Endothelial cell of umbilical vein (primary cell): ENCODE results near the gene KRT81. TPM values are rescaled to one million over a fixed set of nuclear protein-coding genes. Genes with fewer than 3 reads are reported as not detected.
A peak's percentile ranks its signal among the peaks of the same experiment; 100 is the strongest.

Source experiments
- BruUV-seq: library from RNA; stranded (reverse); fragments of 400-500 nt; replicated peaks from 2 replicates; lab custom pipeline; 2021; lab: Mats Ljungman, UMichigan
- CTCF ChIA-PET: fragments of 300-600, 350-600 bp; sonication (Branson Sonifier 250); formaldehyde crosslinking; loops from one replicate; lab custom pipeline; 2021; ENCODE audit warnings: antibody characterized with exemption, inconsistent platforms; lab: Charles Lee
- POLR2A ChIA-PET: fragments of 300-600, 350-600 bp; sonication (Branson Sonifier 250); formaldehyde crosslinking; loops from one replicate; lab custom pipeline; 2021; ENCODE audit warnings: antibody characterized with exemption, inconsistent platforms; lab: Charles Lee
- DNase-seq: peaks from one replicate; pipeline ENCODE4 v3.0.0-alpha.2; 2011; ENCODE audit warnings: low read depth, low spot score
- FAIRE-seq: peaks from 2 replicates; lab custom pipeline; 2011; peaks lifted over from hg19 to GRCh38; lab: Jason Lieb, UNC
- H2AFZ ChIP-seq: 2 replicates; pipeline ENCODE4 v1.6.0; 2012; ENCODE audit warnings: low read depth, low read length, control low read depth, inconsistent platforms
- H3K27ac ChIP-seq: 2 replicates; pipeline ENCODE4 v1.5.1; 2011; ENCODE audit warnings: low read depth, mild to moderate bottlenecking, control low read depth, low read length, moderate library complexity; ENCODE audit not compliant: insufficient read depth
- H3K27me3 ChIP-seq, 2 experiments: 2 replicates each; pipeline versions ENCODE4 v1.6.0 to v1.6.1; 2011; ENCODE audit warnings: low read length in 2 of 2, mixed read lengths in 1 of 2; ENCODE audit not compliant: control insufficient read depth in 2 of 2, insufficient read depth in 2 of 2
- H3K36me3 ChIP-seq, 2 experiments: 2 replicates in 1 of 2; 3 replicates in 1 of 2; pipeline ENCODE4 v1.5.1; 2011; ENCODE audit warnings: low read length in 2 of 2, mild to moderate bottlenecking in 1 of 2, moderate library complexity in 1 of 2; ENCODE audit not compliant: control insufficient read depth in 2 of 2, insufficient read depth in 2 of 2; ENCODE audit errors: extremely low read depth in 1 of 2
- H3K4me1 ChIP-seq: 3 replicates; pipeline ENCODE4 v1.5.1; 2011; ENCODE audit warnings: mild to moderate bottlenecking, low read length; ENCODE audit not compliant: control insufficient read depth, insufficient read depth; ENCODE audit errors: extremely low read depth
- H3K4me2 ChIP-seq: 2 replicates; pipeline ENCODE4 v1.6.1; 2011; ENCODE audit warnings: low read length, control low read depth, mixed read lengths; ENCODE audit not compliant: insufficient read depth
- H3K4me3 ChIP-seq, 3 experiments: fragments of 200-600 bp in 1 of 3; sonication (generic), shearing (Covaris generic) in 1 of 3; replicated peaks in 1 of 3; 2 replicates each; pipeline ENCODE4 v1.5.1; 2011 to 2016; ENCODE audit warnings: control low read depth in 3 of 3, low read length in 3 of 3, mild to moderate bottlenecking in 2 of 3, inconsistent platforms in 1 of 3, low read depth in 1 of 3, moderate library complexity in 1 of 3; ENCODE audit not compliant: insufficient read depth in 1 of 3
- H3K79me2 ChIP-seq: 2 replicates; pipeline ENCODE4 v1.6.0; 2012; ENCODE audit warnings: low read length, inconsistent platforms; ENCODE audit not compliant: control insufficient read depth, insufficient read depth
- H3K9ac ChIP-seq: replicated peaks from 2 replicates; pipeline ENCODE3; 2011; ENCODE audit warnings: low read length, control low read depth; ENCODE audit not compliant: insufficient read depth; ENCODE audit errors: extremely low read depth
- H3K9me1 ChIP-seq: replicated peaks from 3 replicates; pipeline ENCODE4 v1.6.0; 2011; ENCODE audit warnings: mild to moderate bottlenecking, low read length; ENCODE audit not compliant: control insufficient read depth, insufficient read depth; ENCODE audit errors: extremely low read depth
- H3K9me3 ChIP-seq: replicated peaks from 2 replicates; pipeline ENCODE4 v1.5.1; 2012; ENCODE audit warnings: low read length, inconsistent platforms; ENCODE audit not compliant: control insufficient read depth, insufficient read depth
- H4K20me1 ChIP-seq: replicated peaks from 2 replicates; pipeline ENCODE3; 2011; ENCODE audit warnings: mild to moderate bottlenecking, low read length; ENCODE audit not compliant: control insufficient read depth, insufficient read depth; ENCODE audit errors: extremely low read depth
- CTCF ChIP-seq, 2 donors: IDR thresholded peaks; 1 replicate in 1 of 2; 2 replicates in 1 of 2; pipeline ENCODE4 v1.5.1; 2011; ENCODE audit warnings: low read length in 2 of 2, mild to moderate bottlenecking in 2 of 2, moderate library complexity in 2 of 2, control low read depth in 1 of 2, inconsistent platforms in 1 of 2, low read depth in 1 of 2; ENCODE audit not compliant: insufficient read depth in 1 of 2; ENCODE audit errors: extremely low read depth in 1 of 2
- EZH2 ChIP-seq: IDR thresholded peaks from 2 replicates; pipeline ENCODE4 v1.6.1; 2012; ENCODE audit warnings: borderline replicate concordance, low read depth, mild to moderate bottlenecking, moderate library complexity, low read length, inconsistent platforms; ENCODE audit not compliant: severe bottlenecking
- FOS ChIP-seq: IDR thresholded peaks from 2 replicates; pipeline ENCODE4 v1.6.1; 2011; ENCODE audit warnings: mild to moderate bottlenecking, low read length, moderate library complexity, borderline replicate concordance; ENCODE audit not compliant: insufficient read depth
- GATA2 ChIP-seq: IDR thresholded peaks from 2 replicates; pipeline ENCODE4 v1.7.0; 2011; ENCODE audit warnings: low read depth, mild to moderate bottlenecking, moderate library complexity, mixed read lengths, low read length; ENCODE audit not compliant: insufficient read length, insufficient read depth
- JUN ChIP-seq: IDR thresholded peaks from 2 replicates; pipeline ENCODE4 v1.6.1; 2011; ENCODE audit warnings: borderline replicate concordance, low read depth; ENCODE audit not compliant: insufficient read length, insufficient read depth
- MAX ChIP-seq: IDR thresholded peaks from 2 replicates; pipeline ENCODE4 v1.6.1; 2011; ENCODE audit not compliant: insufficient read depth, insufficient read length
- MYC ChIP-seq: IDR thresholded peaks from one replicate; pipeline ENCODE4 v1.6.1; 2011; ENCODE audit warnings: mild to moderate bottlenecking, low read depth, low read length
- POLR2A ChIP-seq: IDR thresholded peaks from 2 replicates; pipeline ENCODE4 v1.6.1; 2012; ENCODE audit warnings: low read depth, mild to moderate bottlenecking, control low read depth, low read length
- POLR2AphosphoS5 ChIP-seq: IDR thresholded peaks from 2 replicates; pipeline ENCODE4 v1.6.1; 2012; ENCODE audit warnings: low read depth, mild to moderate bottlenecking, control low read depth, low read length, moderate library complexity; ENCODE audit not compliant: insufficient read depth
- dilution Hi-C: fragments of 300-500 bp; cut with MboI; formaldehyde crosslinking; loops from one replicate; pipeline ENCODE4 v1.15.0; 2019; ENCODE audit warnings: low sequenced_read_pairs; ENCODE audit not compliant: extremely low pct_ligation_motif_present
- intact Hi-C: fragments of 100-400 bp; cut with micrococcal nuclease; formaldehyde crosslinking; loops from one replicate; pipeline ENCODE4 v1.10.0; 2022
- polyA plus RNA-seq, 4 experiments: library from polyadenylated mRNA; depleted of rRNA in 3 of 4; stranded (reverse) in 3 of 4; unstranded in 1 of 4; fragments of >200 nt; gene quantifications; 2 replicates each; pipeline versions ENCODE4 v1.2.1 to v1.2.3, GENCODE V29; 2011 to 2012; ENCODE audit warnings: missing spikeins in 1 of 4
- total RNA-seq: library from RNA; stranded (reverse); gene quantifications from 2 replicates; pipeline ENCODE4 v1.2.3, GENCODE V29; 2021

The KRT81 gene
- total and polyA plus RNA-seq, 2 donors (not counting 3 experiments of a cell fraction or from before 2014, with no cell fraction given) = not detected

GRCh38 chr12:52246720-52247621 lies 44.4 kb downstream of the KRT81 start:
- peaks cover 23% of the 10 kb centered on the region for H3K4me1 ChIP-seq
- no peak overlapping the region for H3K4me2 ChIP-seq

GRCh38 chr12:52245962-52246569 lies 45.3 kb downstream of the KRT81 start:
- H4K20me1 ChIP-seq = no peaks in the 10 kb centered on the region
- DNase-seq (no peak), FAIRE-seq (no peak)
- peaks cover 0 to 5% of the 10 kb centered on the region in 2 experiments for H3K27me3 ChIP-seq
- intact Hi-C loops (no loop called here), dilution Hi-C loops (no loop called here)
- H3K9ac ChIP-seq = no peak overlapping the region
- BruUV-seq = no TSS peak
- H3K4me2 ChIP-seq = no peak overlapping the region
- POLR2A ChIA-PET = no interaction called here
- peaks cover 0 to 5% of the 10 kb centered on the region in 2 experiments for H3K36me3 ChIP-seq
- no peak for TF ChIP-seq GATA2
- no peak for TF ChIP-seq CTCF (IDR thresholded peaks at IDR 0.05; ENCODE audit: extremely low read depth in 1 of 2, insufficient read depth in 1 of 2, low read depth in 1 of 2, low read length in 2 of 2)
- TF ChIP-seq FOS = no peak
- no peak for TF ChIP-seq POLR2AphosphoS5
- no peak for TF ChIP-seq MAX
- no peak for TF ChIP-seq POLR2A
- no peak for TF ChIP-seq EZH2
- TF ChIP-seq JUN = no peak
- TF ChIP-seq MYC = no peak
- H3K9me3 ChIP-seq = no peaks in the 10 kb centered on the region
- H3K79me2 ChIP-seq = no peaks in the 10 kb centered on the region
- no peak overlapping the region for H3K4me3 ChIP-seq
- H3K27ac ChIP-seq = no peak overlapping the region
- H2AFZ ChIP-seq = no peak overlapping the region
- CTCF ChIA-PET = interaction anchor here (1.2 to 1.9 kb wide), 4 partner anchors 12 to 91 kb away, joined by 3 to 5 read pairs (median 4); partner anchors contain the start of gene KRT7
- no peaks in the 10 kb centered on the region for H3K9me1 ChIP-seq
- H3K4me1 ChIP-seq = peaks cover 23% of the 10 kb centered on the region

More at GRCh38 chr12:52246720-52247621, 44.4 kb downstream of the KRT81 start:
- Histone ChIP-seq H3K9me1 (no peaks in the 10 kb centered on the region), H2AFZ (no peak overlapping the region), H3K27ac (no peak overlapping the region), H3K9ac (no peak overlapping the region), H3K79me2 (no peaks in the 10 kb centered on the region), H4K20me1 (no peaks in the 10 kb centered on the region), H3K27me3 (peaks cover 0 to 5% of the 10 kb centered on the region in 2 experiments), H3K9me3 (no peaks in the 10 kb centered on the region), H3K4me3 (no peak overlapping the region), H3K36me3 (peaks cover 0 to 5% of the 10 kb centered on the region in 2 experiments)
- DNase-seq (no peak), FAIRE-seq (peak; percentile 56)
- dilution Hi-C loops (no loop called here), intact Hi-C loops (no loop called here)
- TF ChIP-seq MYC (no peak), POLR2AphosphoS5 (peak; percentile 17), POLR2A (peak; percentile 30), FOS (peak; percentile 32)
- POLR2A ChIA-PET = no interaction called here
- no TSS peak for BruUV-seq
- CTCF ChIA-PET = interaction anchor here (0.8 to 1.9 kb wide), 6 partner anchors 11 to 92 kb away, joined by 3 to 5 read pairs (median 4); partner anchors contain the start of gene KRT7
